H1 (cell line): Measurements from ENCODE around the gene DLL1. TPM values are rescaled to one million over a fixed set of nuclear protein-coding genes. Genes with fewer than 3 reads are reported as not detected.

Experiments
- CTCF ChIA-PET: fragments of 300-600 bp; sonication (Branson Sonifier 250); formaldehyde crosslinking; loops from one replicate; lab custom pipeline; 2021; ENCODE audit not compliant: partially characterized antibody; lab: Charles Lee
- POLR2A ChIA-PET: fragments of 300-600 bp; sonication (Branson Sonifier 250); formaldehyde crosslinking; loops from one replicate; lab custom pipeline; 2021; ENCODE audit warnings: inconsistent platforms; ENCODE audit not compliant: partially characterized antibody; lab: Charles Lee
- DNase-seq, 2 experiments: peaks; one replicate each; pipeline versions ENCODE4 v3.0.0 to v3.0.0-alpha.2; 2010 to 2022; ENCODE audit warnings: low spot score in 2 of 2, low read depth in 1 of 2, mixed read lengths in 1 of 2
- FAIRE-seq: peaks from 2 replicates; lab custom pipeline; 2011; peaks lifted over from hg19 to GRCh38; lab: Jason Lieb, UNC
- H2AFZ ChIP-seq: 2 replicates; pipeline ENCODE4 v1.8.1; 2012; ENCODE audit warnings: low read length, inconsistent platforms
- H2AK5ac ChIP-seq: 2 replicates; pipeline ENCODE4 v1.6.1; 2013; ENCODE audit warnings: low read depth, low read length
- H2BK120ac ChIP-seq: replicated peaks from 2 replicates; pipeline ENCODE3; 2013; ENCODE audit warnings: low read depth, low read length, inconsistent platforms
- H2BK12ac ChIP-seq: 2 replicates; pipeline ENCODE4 v1.6.1; 2013; ENCODE audit warnings: low read depth, low read length
- H2BK15ac ChIP-seq: 2 replicates; pipeline ENCODE4 v1.6.1; 2013; ENCODE audit warnings: low read length
- H2BK20ac ChIP-seq: 2 replicates; pipeline ENCODE4 v1.6.1; 2013; ENCODE audit warnings: low read length
- H2BK5ac ChIP-seq: 2 replicates; pipeline ENCODE4 v1.6.1; 2013; ENCODE audit warnings: low read depth, low read length
- H3K14ac ChIP-seq: 2 replicates; pipeline ENCODE4 v1.6.1; 2013; ENCODE audit warnings: inconsistent platforms; ENCODE audit not compliant: insufficient read length
- H3K18ac ChIP-seq: 2 replicates; pipeline ENCODE4 v1.6.1; 2013; ENCODE audit warnings: low read length; ENCODE audit errors: extremely low read depth
- H3K23ac ChIP-seq: 2 replicates; pipeline ENCODE4 v1.6.1; 2013; ENCODE audit warnings: inconsistent platforms; ENCODE audit not compliant: insufficient read length
- H3K23me2 ChIP-seq: 2 replicates; pipeline ENCODE4 v1.6.1; 2013; ENCODE audit warnings: low read depth, low read length
- H3K27ac ChIP-seq: 2 replicates; pipeline ENCODE4 v1.6.1; 2011; ENCODE audit warnings: low read depth, low read length, inconsistent platforms
- H3K27me3 ChIP-seq, 4 experiments: replicated peaks in 1 of 4; 1 replicate in 1 of 4; 2 replicates in 3 of 4; pipeline versions ENCODE4 v1.6.1 to v1.8.1; 2011 to 2013; ENCODE audit warnings: low read length in 3 of 4, mild to moderate bottlenecking in 3 of 4, inconsistent platforms in 2 of 4, mixed read lengths in 2 of 4, moderate library complexity in 1 of 4; ENCODE audit not compliant: control insufficient read depth in 3 of 4, insufficient read depth in 3 of 4; ENCODE audit errors: extremely low read depth in 1 of 4
- H3K36me3 ChIP-seq, 4 experiments: 2 replicates each; pipeline versions ENCODE4 v1.6.1 to v1.8.1; 2011 to 2013; ENCODE audit warnings: mild to moderate bottlenecking in 4 of 4, low read length in 3 of 4, moderate library complexity in 2 of 4, control low read depth in 1 of 4, inconsistent platforms in 1 of 4; ENCODE audit not compliant: insufficient read depth in 4 of 4, control insufficient read depth in 2 of 4
- H3K4ac ChIP-seq: replicated peaks from 2 replicates; pipeline ENCODE3; 2013; ENCODE audit warnings: low read length, low read depth, mixed read lengths, inconsistent platforms; ENCODE audit not compliant: insufficient read length
- H3K4me1 ChIP-seq, 4 experiments: replicated peaks in 1 of 4; 1 replicate in 1 of 4; 2 replicates in 3 of 4; pipeline versions ENCODE4 v1.6.1 to v1.8.1; 2011 to 2013; ENCODE audit warnings: low read length in 3 of 4, inconsistent platforms in 2 of 4, mixed read lengths in 1 of 4; ENCODE audit not compliant: insufficient read depth in 4 of 4, control insufficient read depth in 3 of 4
- H3K4me2 ChIP-seq, 2 experiments: 2 replicates each; pipeline versions ENCODE4 v1.6.1 to v1.8.1; 2011 to 2013; ENCODE audit warnings: low read depth in 2 of 2, low read length in 2 of 2, control low read depth in 1 of 2, inconsistent platforms in 1 of 2, mild to moderate bottlenecking in 1 of 2; ENCODE audit not compliant: insufficient read depth in 1 of 2
- H3K4me3 ChIP-seq, 4 experiments: fragments of 200-600, 300-600 bp in 1 of 4; sonication (generic), shearing (Covaris generic), sonication (Bioruptor Twin) in 1 of 4; 2 replicates each; pipeline versions ENCODE4 v1.5.1 to v1.8.1; 2011 to 2016; ENCODE audit warnings: low read length in 4 of 4, low read depth in 3 of 4, control low read depth in 2 of 4, inconsistent platforms in 2 of 4, mild to moderate bottlenecking in 2 of 4, mixed read lengths in 1 of 4, moderate library complexity in 1 of 4; ENCODE audit not compliant: insufficient read depth in 2 of 4; ENCODE audit errors: extremely low read depth in 1 of 4
- H3K56ac ChIP-seq: replicated peaks from 2 replicates; pipeline ENCODE3; 2013; ENCODE audit warnings: low read depth, mild to moderate bottlenecking, mixed read lengths, low read length, inconsistent platforms; ENCODE audit not compliant: insufficient read length
- H3K79me1 ChIP-seq: 2 replicates; pipeline ENCODE4 v1.6.1; 2013; ENCODE audit warnings: low read depth, low read length, control low read depth
- H3K79me2 ChIP-seq, 2 experiments: 2 replicates each; pipeline versions ENCODE4 v1.6.1 to v1.8.1; 2012 to 2013; ENCODE audit warnings: low read length in 2 of 2, mild to moderate bottlenecking in 2 of 2, inconsistent platforms in 1 of 2; ENCODE audit not compliant: insufficient read depth in 2 of 2, control insufficient read depth in 1 of 2
- H3K9ac ChIP-seq, 4 experiments: replicated peaks in 1 of 4; 1 replicate in 1 of 4; 2 replicates in 3 of 4; pipeline versions ENCODE4 v1.6.1 to v1.8.1; 2011 to 2013; ENCODE audit warnings: low read depth in 3 of 4, low read length in 3 of 4, control low read depth in 2 of 4, mild to moderate bottlenecking in 2 of 4, moderate library complexity in 2 of 4, inconsistent platforms in 1 of 4; ENCODE audit errors: extremely low read depth in 1 of 4
- H3K9me3 ChIP-seq, 2 experiments: 2 replicates each; pipeline versions ENCODE4 v1.6.1 to v1.8.1; 2012 to 2013; ENCODE audit warnings: mild to moderate bottlenecking in 2 of 2, moderate library complexity in 2 of 2, control low read depth in 1 of 2, inconsistent platforms in 1 of 2, low read depth in 1 of 2, low read length in 1 of 2, mixed read lengths in 1 of 2; ENCODE audit not compliant: insufficient read depth in 2 of 2
- H4K20me1 ChIP-seq, 2 experiments: replicated peaks in 1 of 2; 2 replicates each; pipeline versions ENCODE3 to v1.8.1; 2011 to 2013; ENCODE audit warnings: inconsistent platforms in 2 of 2, low read length in 2 of 2, mild to moderate bottlenecking in 1 of 2; ENCODE audit not compliant: insufficient read depth in 2 of 2, control insufficient read depth in 1 of 2
- H4K5ac ChIP-seq: 2 replicates; pipeline ENCODE4 v1.6.1; 2013; ENCODE audit warnings: low read length, low read depth, mixed read lengths, inconsistent platforms; ENCODE audit not compliant: insufficient read length
- H4K8ac ChIP-seq: 2 replicates; pipeline ENCODE4 v1.8.0; 2013; ENCODE audit warnings: mild to moderate bottlenecking, moderate library complexity, low read length, inconsistent platforms; ENCODE audit not compliant: insufficient read depth; ENCODE audit errors: extremely low read depth
- H4K91ac ChIP-seq: replicated peaks from 2 replicates; pipeline ENCODE3; 2013; ENCODE audit warnings: low read length, mixed read lengths, inconsistent platforms; ENCODE audit not compliant: insufficient read length
- EZH2 ChIP-seq: fragments of 200-600 bp; sonication (generic); IDR thresholded peaks from 2 replicates; pipeline ENCODE4 v1.7.1; 2012; ENCODE audit warnings: low read depth, mild to moderate bottlenecking, moderate library complexity, low read length, inconsistent platforms; ENCODE audit not compliant: severe bottlenecking
- PHF8 ChIP-seq: fragments of 200-600 bp; sonication (generic); conservative IDR thresholded peaks from 2 replicates; pipeline ENCODE4 v1.7.1; 2012; ENCODE audit warnings: low read depth, mild to moderate bottlenecking, inconsistent platforms, low read length, moderate library complexity
- SIRT6 ChIP-seq: IDR thresholded peaks from one replicate; pipeline ENCODE4 v1.7.1; 2012; ENCODE audit warnings: low read length, inconsistent platforms
- WGBS, 2 experiments: shearing (Covaris generic) in 1 of 2; methylation state at CpG; one replicate each; pipeline versions ENCODE4 v1.1.6 to v1.1.7; 2013 to 2015; ENCODE audit warnings: low lambda C conversion rate in 2 of 2, mixed read lengths in 2 of 2, inconsistent platforms in 1 of 2, low coverage in 1 of 2, missing lambda C conversion rate in 1 of 2; ENCODE audit not compliant: insufficient replicate concordance in 2 of 2, insufficient coverage in 1 of 2, insufficient read length in 1 of 2; ENCODE audit errors: extremely low coverage in 1 of 2, missing lambda C conversion rate in 1 of 2; 5-methylcytosine and 5-hydroxymethylcytosine counted together
- polyA plus RNA-seq, 7 experiments: library from polyadenylated mRNA; depleted of rRNA in 3 of 7; stranded (reverse) in 5 of 7; unstranded in 2 of 7; fragments of >200 nt in 5 of 7; fragments of 200-250 nt in 2 of 7; gene quantifications; 1 replicate in 5 of 7; 2 replicates in 1 of 7; 4 replicates in 1 of 7; pipeline versions ENCODE4 v1.2.1 to v1.2.3, GENCODE V29; 2011 to 2013; ENCODE audit warnings: missing spikeins in 2 of 7, mixed read lengths in 2 of 7
- total RNA-seq: library from RNA; stranded (reverse); fragmentation: NEBNext Ultra II Directional; extraction: Animal tissue kit (Norgen Biotek cat#: 25700); gene quantifications from 2 replicates; pipeline ENCODE4 v1.2.1, GENCODE V29; 2021

DLL1 gene
- total and polyA plus RNA-seq, 2 of the 8 experiments (the other 6 are each of a cell fraction or from before 2014, with no cell fraction given), result 1.7 to 3.8 TPM

- Histone ChIP-seq H3K27ac (no peak overlapping the region), H4K91ac (no peak overlapping the region), H3K9me3 (no peaks in the 10 kb centered on the region), H2BK20ac (no peak overlapping the region), H3K4me3 (peak overlapping the region; percentile 9 to 77 (median 20); a peak in 7 of 8 replicates), H2BK12ac (no peak overlapping the region), H3K9ac (no peak overlapping the region), H2AFZ (no peak overlapping the region), H3K4ac (no peak overlapping the region), H3K14ac (no peak overlapping the region), H3K23me2 (peaks cover 32% of the 10 kb centered on the region; the same call in 1 of the 2 replicates), H2BK120ac (no peak overlapping the region), H3K36me3 (peaks cover 0 to 2% (median 0%) of the 10 kb centered on the region in 4 experiments; a peak in 2 of 8 replicates), H4K20me1 (peaks cover 2 to 5% of the 10 kb centered on the region in 2 experiments), H2AK5ac (no peak overlapping the region), H3K4me1 (peaks cover 14 to 41% (median 19%) of the 10 kb centered on the region in 4 experiments), H3K79me2 (no peaks in the 10 kb centered on the region), H2BK5ac (no peak overlapping the region), H3K27me3 (peaks cover 43 to 73% (median 62%) of the 10 kb centered on the region in 4 experiments), H3K56ac (no peak overlapping the region), H3K79me1 (no peaks in the 10 kb centered on the region), H3K18ac (no peak overlapping the region; the same call in 1 of the 2 replicates), H4K5ac (no peak overlapping the region), H4K8ac (no peak overlapping the region), H3K23ac (no peak overlapping the region), H3K4me2 (peak overlapping the region; percentile 73 to 94), H2BK15ac (no peak overlapping the region)
- FAIRE-seq (no peak), DNase-seq (no peak)
- ChIA-PET POLR2A (interaction anchor here (0.7 to 1.3 kb wide), 4 partner anchors 13 to 332 kb away, joined by 3 to 5 read pairs (median 3); no protein-coding TSS in a partner anchor), CTCF (interaction anchor here (0.6 to 1.6 kb wide), 12 partner anchors 9 to 462 kb away, joined by 3 to 5 read pairs (median 3); no protein-coding TSS in a partner anchor)
- 6% methylated on average over 22 of the region's 23 CpGs; no CpG with 5 or more reads in 1 of the 2 experiments for WGBS, 2 experiments
- TF ChIP-seq PHF8 (no peak), SIRT6 (no peak), EZH2 (peak; percentile 11)
Measured at GRCh38 chr6:170293341-170294231, 2.7 kb upstream of the DLL1 start.
